ENCODE results near the gene MKX.

MKX gene

GRCh38 chr10:27745732-27746396 is at the start of gene MKX:
MKX (minus strand) TSS chr10:27745819; CDS start chr10:27743415, 2,404 bp downstream.
- H3K4me3 ChIP-seq (ENCODE audit: low read depth, low read length): no peak within 1 kb of the TSS
- no peak for DNase-seq (ENCODE audit: low read depth)
- no peak for TF ChIP-seq CTCF (IDR thresholded peaks at IDR 0.05; ENCODE audit: low read depth, low read length, missing control alignments)

GRCh38 chr10:27794157-27794556 is 48.5 kb upstream of the MKX start:
- TF ChIP-seq CTCF (IDR thresholded peaks at IDR 0.05; ENCODE audit: low read depth, low read length, missing control alignments): peak; percentile 11
- no peak for DNase-seq (ENCODE audit: low read depth)

GRCh38 chr10:27792216-27792615 is 46.6 kb upstream of the MKX start:
- DNase-seq (ENCODE audit: low read depth): no peak

More at GRCh38 chr10:27794157-27794556, 48.5 kb upstream of the MKX start:
- H3K4me3 ChIP-seq (ENCODE audit: low read depth, low read length): no peak overlapping the region

GRCh38 chr10:27784272-27784671 is 38.7 kb upstream of the MKX start:
- TF ChIP-seq CTCF (IDR thresholded peaks at IDR 0.05; ENCODE audit: low read depth, low read length, missing control alignments): no peak
- no peak overlapping the region for H3K4me3 ChIP-seq (ENCODE audit: low read depth, low read length)
- DNase-seq (ENCODE audit: low read depth): no peak

More at GRCh38 chr10:27792216-27792615, 46.6 kb upstream of the MKX start:
- no peak overlapping the region for H3K4me3 ChIP-seq (ENCODE audit: low read depth, low read length)
- no peak for TF ChIP-seq CTCF (IDR thresholded peaks at IDR 0.05; ENCODE audit: low read depth, low read length, missing control alignments)

GRCh38 chr10:27783660-27784059 is 38.0 kb upstream of the MKX start:
- no peak overlapping the region for H3K4me3 ChIP-seq (ENCODE audit: low read depth, low read length)
- TF ChIP-seq CTCF (IDR thresholded peaks at IDR 0.05; ENCODE audit: low read depth, low read length, missing control alignments): peak; percentile 27
- no peak for DNase-seq (ENCODE audit: low read depth)

- H3K4me3 ChIP-seq (ENCODE audit: low read depth, low read length): no peak overlapping the region
- no peak for TF ChIP-seq CTCF (IDR thresholded peaks at IDR 0.05; ENCODE audit: low read depth, low read length, missing control alignments)
- no peak for DNase-seq (ENCODE audit: low read depth)
These were observed 33.9 kb upstream of the MKX start for GRCh38 chr10:27779462-27780015.

GRCh38 chr10:27774831-27775230 is 29.2 kb upstream of the MKX start:
- no peak overlapping the region for H3K4me3 ChIP-seq (ENCODE audit: low read depth, low read length)
- no peak for DNase-seq (ENCODE audit: low read depth)
- TF ChIP-seq CTCF (IDR thresholded peaks at IDR 0.05; ENCODE audit: low read depth, low read length, missing control alignments): no peak

All from GM12864 (cell line).